HG02642 (cell line): ENCODE results near the gene RGS11.

Experiments
- ATAC-seq: cut with Tn5 transposase; IDR thresholded peaks from one replicate; pipeline ENCODE4 v1.9.1; 2021; ENCODE audit warnings: mild to moderate bottlenecking; ENCODE audit not compliant: unreplicated experiment, poor library complexity

Gene RGS11

DNA sequence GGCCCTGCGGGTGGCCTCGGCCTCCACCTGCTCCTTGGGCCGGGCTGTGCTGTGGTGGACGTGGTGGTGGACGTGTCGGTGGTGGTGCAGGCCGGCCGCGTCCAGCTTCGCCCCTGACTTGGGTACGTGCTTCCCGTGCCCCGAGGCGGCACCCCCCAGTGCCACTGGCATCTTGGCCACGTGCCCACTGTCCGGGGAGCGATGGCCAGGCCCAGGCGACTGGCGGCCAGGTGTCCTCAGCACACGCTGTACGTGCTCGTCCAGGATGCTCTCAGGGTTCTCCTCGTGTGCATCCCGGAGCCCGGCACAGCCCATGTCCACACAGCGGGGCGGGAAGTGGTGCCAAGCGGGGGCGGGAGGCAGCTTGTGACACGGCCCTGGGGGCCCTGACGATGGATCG lies 22.1 kb upstream of the RGS11 start:
- ATAC-seq, result no peak

DNA sequence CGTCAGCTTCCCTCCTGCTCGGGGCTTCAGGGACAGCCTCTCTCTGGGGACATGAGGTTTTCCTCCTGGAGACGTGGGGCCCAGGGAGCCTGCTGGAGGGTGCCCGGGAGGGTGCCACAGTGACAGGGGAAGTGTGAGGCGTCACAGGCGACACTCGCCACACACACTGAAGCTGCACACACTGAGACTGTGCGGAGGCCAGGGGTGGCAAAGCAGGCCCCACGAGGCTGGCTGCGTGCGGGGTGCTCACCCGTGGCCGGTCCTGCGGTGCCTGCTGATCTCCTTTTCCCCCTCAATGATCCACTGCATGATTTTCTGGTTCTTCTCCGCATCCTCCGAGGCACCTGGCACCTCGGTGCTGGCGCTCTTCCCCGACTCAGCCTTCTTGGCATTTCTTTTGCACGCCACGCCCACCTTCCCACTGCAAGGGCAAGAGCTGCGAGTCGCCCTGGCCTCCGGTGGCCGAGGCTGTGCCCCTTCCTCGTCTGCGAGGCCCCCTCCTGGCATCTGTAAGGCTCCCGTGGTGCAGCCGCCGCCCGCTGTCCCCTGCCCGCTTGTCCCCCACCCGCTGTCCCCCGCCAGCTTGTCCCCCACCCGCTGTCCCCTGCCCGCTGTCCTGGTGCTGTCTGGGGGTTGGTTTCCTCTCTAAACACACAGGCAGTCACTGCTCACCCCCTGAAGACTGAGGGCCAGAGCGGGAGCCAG lies 21.2 kb upstream of the RGS11 start:
- ATAC-seq, result no peak

DNA sequence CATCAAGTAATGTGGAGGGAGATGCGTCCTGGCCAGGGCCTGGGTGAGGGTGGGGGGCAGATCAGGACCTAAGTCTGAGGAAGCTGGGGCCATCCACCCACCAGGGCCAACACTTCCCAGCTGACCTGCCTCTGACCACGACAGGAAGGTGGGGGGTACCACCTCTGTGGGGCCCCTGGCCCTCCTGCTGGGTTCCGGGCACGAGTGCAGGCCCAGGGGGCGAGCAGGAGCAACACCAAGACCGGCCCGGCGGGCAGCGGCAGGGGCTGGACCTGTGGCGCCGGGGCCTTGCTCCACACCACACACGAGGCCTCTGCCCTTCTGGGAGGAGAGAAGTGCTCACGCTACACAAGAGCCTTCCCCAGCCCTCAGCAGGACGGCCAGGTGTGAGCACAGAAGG lies 20.5 kb upstream of the RGS11 start:
- no peak for ATAC-seq

DNA sequence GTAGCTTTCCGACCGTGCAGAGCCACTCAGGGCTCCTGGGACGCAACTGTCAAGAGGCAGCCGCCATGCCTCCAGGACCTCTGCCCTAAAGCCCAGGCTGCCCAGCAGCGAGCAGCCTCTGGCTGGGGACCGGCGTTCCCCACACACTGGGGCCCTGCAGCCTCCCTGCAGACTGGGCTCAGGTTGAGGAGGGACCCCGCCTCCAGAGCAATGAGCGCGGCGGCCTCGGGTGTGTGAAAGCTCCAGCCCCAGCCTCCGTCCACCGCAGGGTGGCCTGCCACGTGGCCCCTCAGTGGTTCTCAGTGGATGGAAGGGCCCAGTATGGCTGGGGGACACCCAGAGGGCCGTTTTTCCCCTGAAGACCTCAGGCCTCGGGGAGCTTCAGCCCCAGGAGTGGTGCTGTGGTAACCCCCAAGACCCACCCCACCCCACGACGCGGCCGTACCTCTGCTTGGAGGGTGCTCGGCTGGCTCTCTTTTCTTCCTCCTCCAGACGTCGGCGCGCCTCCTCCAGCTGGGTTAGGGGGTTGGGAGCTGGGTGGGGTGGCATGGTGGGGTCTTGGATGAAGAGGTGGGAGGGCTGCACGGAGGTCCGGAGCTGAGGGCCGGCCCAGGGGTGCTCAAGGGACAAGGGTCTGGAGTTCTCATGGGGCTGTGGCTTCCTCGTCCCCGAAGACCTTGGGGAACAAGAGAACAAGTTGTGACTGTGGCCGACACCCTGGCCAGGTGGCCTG lies 17.5 kb upstream of the RGS11 start:
- ATAC-seq, result no peak

DNA sequence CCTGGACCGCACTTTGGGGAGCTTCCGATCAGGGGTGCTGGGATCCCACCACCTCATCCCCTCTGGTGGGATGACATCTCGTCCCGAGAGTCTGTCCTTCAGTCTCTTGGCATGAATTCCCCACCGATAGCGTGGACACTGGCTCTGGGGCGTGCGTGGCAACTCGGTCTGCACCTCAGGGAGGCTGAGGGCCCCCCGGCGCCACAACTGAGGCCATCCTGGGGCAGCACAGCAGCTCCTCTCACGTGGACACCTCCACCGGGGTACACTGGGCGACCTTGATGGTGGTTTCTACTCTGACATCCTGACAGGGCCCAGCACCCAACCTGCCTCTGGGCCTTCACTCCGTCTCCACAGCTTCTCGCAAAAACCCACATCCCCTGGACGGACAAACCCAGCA lies 15.8 kb upstream of the RGS11 start:
- ATAC-seq, result no peak

DNA sequence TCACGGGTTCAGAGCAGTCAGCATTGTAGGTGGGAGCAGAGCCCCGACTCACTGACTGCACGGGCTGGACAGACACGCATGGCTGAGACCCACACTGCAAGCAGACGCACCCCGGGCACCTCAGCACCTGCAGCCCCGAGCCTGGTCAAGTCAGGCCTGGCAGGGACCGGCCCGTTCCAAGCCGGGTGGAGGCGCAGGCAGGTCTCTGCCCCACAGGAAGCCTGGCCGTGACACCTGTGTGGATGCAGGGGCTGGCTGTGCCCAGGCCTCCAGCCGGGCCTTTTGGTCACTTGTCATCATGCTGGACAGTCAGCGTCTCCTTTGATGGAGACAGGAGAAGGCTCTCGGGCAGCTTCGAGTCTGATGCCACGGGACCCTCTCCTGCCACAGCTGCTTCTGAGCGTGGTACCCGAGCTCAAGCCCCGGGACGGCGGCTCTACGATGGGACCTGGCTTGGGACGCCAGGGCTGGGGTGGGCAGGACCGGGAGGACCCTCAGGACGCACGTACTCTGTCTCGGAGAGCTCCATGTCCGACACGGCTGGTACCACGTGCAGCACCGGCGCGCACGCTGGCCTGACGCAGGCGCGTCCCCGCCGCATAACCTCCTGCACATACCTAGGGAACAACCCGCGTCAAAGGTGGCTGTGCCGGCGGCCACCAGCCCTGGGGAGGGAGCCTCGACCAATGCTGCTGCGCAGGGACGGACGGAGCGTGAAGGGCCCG lies 15.1 kb upstream of the RGS11 start:
- ATAC-seq, result no peak

DNA sequence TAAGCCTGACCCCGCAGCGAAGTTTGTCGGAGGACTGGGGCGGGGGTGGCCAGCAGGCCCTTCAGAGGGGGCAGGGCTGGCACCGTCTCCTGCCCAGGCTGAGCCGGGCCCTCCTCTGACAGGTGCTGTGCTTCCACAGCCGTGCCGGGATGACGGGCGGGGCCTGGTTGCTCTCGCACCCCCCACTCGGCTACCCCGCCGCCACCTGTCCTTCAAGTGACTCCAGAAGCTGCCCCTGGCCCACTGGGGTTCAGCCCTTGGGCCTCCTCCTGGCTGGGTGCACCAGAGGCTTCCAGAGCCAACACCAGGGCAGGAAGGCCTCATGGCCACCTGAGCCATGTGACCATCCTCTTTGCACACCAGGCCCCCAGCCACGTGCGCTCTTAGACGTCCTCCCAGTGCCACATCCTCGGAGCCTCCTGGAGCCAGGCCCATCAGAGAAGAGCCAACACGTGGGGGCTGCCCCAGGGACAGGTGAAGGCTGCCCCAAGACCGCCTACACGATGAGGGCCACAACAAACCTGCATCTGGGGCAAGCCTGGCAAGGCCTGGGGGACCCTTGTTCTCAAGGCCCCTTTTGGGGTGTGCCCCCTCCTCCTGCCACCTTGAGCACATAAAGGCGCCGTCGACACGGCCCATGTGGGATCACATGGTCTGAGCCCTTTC lies 14.4 kb upstream of the RGS11 start:
- no peak for ATAC-seq

DNA sequence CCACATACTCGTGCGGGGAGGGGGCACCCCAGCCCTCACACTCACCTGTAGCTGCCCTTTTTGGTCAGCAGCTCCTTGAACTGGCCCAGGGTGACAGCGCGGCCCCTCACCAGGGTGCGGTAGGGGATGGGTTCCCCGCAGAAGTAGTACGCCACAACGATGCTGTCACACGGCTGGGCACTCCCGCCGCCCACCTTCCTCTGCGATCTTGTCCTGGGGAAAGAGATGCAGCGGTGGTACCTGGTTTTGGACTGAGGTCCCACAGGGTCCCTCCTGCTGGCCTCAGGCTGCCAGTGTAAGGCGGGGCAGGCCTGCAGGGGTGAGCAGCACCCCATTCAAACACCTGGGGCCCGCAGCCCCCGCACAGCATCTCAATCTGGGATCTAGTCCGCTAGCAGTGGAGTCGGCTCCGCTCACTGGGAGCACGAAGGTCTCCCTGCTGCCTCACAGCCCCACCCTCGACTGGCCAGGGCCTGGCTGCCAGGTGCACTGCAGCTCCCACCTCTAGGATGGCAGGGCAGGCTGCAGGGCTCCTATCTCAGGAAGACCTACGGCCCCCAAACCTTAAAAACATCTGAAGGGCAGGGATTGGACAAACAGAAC lies 13.8 kb upstream of the RGS11 start:
- no peak for ATAC-seq

DNA sequence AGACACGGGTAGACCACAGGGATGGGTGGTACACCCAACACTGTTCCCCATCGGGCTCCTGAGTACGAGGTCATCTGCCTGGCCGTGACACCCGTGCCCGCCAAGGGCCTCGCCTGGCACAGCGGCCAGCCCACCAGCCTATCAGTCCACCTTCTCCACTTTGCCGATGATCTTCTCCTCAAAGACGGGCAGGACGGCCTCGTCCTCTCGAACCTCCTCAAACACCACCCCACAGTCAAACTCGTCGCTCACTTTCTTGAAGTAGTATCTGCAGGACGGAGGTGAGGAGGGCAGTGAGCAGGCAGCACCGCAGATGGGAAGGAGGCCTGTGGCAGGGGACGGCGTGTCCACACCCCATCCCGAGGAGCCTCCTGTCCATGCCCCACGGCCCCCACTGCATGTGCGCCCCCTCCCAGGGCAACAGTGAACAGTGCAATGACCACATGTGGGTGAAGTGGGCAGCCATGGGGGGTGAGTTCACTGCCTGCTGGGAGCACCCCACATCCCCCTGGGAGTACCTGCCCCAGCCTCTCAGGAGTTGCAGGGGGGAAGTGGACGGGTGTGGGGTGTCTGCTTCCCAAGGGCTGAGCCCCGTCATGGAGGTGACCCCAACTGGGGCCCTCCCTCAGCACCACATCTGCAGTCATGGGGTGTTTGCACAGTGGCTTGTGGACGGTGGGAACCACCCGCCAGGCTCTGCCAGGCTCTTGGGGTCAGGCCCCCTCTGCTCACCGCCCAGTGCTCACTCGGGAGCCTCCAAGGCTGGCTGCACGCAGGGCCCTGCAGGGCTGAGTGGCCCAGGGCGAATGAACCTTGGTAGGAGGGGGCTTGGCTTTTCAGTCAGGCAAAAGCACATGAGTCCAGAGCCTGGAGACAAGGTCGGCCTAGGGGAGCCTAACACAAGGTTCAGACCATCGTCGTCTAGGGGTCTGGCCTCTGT lies 12.5 kb upstream of the RGS11 start:
- no peak for ATAC-seq

DNA sequence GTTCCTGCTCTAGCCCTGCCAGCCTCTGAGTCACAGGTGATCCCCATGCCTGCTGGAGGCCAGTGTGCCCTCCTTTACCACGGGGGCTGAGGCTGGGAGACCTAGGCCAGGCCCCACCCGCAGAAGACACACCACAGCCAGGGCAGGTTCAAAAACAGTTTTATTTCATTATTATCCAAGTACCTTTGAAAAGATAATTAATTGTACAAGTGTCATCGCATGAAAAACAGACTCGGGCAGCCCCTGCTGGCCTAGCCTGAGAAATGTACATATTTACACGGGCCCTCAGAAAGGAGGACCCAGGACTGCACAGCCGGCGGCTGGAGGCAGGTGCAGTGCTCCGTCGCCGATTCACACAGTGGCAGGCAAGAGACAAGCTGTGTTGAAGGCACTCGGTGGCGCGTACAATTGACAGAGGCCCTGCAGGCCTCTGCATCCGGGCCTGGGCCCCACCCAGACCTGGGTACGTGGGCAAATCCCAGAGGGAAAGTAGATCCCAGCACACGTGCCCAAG lies 11.6 kb upstream of the RGS11 start:
- no peak for ATAC-seq

DNA sequence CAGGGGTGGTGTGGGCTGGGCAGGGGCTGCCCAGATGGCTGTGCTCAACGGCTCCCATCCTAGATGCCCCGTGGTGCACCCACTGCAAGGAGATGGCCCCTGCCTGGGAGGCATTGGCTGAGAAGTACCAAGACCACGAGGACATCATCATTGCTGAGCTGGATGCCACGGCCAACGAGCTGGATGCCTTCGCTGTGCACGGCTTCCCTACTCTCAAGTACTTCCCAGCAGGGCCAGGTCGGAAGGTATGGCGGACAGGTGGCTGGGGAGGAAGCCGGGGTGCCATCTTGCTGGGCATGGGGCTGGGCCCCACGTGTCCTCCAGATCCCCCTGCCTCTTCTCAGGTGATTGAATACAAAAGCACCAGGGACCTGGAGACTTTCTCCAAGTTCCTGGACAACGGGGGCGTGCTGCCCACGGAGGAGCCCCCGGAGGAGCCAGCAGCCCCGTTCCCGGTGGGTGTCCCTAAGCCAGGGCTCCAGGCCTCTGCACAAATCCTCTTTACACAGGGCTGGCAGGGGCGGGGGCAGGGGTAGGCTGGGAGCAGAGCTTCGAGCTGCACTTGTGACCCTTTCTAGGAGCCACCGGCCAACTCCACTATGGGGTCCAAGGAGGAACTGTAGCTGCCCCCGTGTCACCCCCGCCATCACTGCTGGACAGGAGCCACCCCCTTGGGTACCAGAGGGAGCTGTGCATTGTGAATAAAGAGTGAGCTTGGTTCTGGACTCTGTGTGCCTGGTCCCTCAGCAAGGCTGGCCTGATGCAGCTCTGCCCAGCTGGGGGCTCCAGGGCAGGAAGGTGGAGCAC lies 10.9 kb upstream of the RGS11 start:
- ATAC-seq, result no peak

DNA sequence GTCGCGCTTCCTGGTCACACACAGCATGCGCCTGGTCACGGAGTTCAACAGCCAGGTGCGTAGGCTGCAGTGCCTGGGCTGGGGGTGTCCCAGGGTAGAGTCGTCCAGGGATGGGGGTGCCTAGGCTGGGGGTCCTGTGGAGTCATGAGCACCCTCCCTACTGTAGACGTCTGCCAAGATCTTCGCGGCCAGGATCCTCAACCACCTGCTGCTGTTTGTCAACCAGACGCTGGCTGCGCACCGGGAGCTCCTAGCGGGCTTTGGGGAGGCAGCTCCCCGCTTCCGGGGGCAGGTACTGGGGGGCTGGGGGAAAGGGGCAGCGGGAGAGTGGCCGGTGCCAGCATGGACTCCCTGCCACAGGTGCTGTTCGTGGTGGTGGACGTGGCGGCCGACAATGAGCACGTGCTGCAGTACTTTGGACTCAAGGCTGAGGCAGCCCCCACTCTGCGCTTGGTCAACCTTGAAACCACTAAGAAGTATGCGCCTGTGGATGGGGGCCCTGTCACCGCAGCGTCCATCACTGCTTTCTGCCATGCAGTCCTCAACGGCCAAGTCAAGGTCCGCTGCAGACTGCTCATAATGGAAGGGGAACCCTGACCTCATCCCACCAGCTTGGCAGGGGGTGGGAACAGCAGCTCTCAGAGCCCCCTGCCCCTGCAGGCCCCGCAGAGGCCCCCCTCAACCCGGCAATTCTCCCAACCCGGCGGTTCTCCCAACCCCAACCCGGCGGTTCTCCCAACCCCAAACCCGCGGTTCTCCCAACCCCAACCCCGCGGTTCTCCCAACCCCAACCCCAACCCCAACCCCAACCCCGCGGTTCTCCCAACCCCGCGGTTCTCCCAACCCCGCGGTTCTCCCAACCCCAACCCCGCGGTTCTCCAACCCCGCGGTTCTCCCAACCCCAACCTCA lies 9.7 kb upstream of the RGS11 start:
- ATAC-seq, result no peak

DNA sequence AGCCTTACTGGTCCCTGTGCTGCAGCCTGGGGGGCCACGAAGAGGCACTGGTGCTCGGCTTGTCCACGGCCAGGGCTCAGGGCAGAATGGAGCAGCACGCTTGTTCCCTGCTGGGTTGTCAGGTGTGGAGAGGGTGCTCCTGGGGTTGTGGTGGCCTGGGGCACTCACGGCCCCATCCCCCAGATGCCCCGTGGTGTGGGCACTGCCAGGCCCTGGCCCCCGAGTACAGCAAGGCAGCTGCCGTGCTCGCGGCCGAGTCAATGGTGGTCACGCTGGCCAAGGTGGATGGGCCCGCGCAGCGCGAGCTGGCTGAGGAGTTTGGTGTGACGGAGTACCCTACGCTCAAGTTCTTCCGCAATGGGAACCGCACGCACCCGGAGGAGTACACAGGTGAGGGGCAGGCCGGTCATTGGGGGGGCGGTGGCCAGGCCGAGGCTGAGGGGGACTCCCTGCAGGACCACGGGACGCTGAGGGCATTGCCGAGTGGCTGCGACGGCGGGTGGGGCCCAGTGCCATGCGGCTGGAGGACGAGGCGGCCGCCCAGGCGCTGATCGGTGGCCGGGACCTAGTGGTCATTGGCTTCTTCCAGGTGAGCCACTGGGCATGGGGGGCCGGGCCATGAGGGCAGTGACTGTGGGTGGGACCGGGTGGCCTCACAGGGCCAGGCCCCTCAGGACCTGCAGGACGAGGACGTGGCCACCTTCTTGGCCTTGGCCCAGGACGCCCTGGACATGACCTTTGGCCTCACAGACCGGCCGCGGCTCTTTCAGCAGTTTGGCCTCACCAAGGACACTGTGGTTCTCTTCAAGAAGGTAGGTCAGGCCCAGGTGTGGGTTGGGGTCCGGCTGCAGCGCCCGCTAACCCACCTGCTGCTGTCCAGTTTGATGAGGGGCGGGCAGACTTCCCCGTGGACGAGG lies 8.7 kb upstream of the RGS11 start:
- no peak for ATAC-seq

DNA sequence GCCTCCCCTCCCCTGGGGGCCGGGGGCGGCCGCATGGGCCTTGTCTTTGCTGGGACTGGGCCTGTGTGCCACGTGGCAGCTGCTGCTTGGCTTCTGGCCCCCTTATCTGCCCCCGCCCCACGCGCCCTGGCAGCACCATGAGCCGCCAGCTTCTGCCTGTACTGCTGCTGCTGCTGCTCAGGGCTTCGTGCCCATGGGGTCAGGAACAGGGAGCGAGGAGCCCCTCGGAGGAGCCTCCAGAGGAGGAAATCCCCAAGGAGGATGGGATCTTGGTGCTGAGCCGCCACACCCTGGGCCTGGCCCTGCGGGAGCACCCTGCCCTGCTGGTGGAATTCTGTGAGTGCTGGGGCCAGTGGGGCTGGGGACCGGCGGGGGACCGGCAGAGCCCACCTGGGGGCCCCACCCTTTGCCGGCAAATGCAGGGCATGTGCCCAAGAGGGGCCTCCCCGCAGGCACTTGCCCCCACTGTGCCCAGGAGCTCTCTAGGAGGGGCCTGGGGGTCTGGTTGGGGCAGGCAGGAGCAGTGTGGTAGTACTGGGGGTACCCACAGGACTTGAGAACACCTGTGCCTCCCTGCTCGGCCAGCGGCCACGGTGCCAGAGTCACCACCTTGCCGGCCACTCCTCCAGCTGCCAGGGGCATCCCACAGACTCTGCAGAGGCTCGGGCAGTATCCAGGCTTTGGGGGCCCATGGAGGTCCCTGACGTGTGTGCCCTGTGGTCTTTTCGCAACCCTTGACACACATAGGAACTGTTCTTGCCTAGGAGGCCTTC lies 7.5 kb upstream of the RGS11 start, which contains the start of gene PDIA2:
Gene PDIA2, plus strand, starts transcription at position 132 of the 773 bp plus-strand sequence. Its CDS starts 6 bp downstream, at position 138.
- no peak for ATAC-seq

DNA sequence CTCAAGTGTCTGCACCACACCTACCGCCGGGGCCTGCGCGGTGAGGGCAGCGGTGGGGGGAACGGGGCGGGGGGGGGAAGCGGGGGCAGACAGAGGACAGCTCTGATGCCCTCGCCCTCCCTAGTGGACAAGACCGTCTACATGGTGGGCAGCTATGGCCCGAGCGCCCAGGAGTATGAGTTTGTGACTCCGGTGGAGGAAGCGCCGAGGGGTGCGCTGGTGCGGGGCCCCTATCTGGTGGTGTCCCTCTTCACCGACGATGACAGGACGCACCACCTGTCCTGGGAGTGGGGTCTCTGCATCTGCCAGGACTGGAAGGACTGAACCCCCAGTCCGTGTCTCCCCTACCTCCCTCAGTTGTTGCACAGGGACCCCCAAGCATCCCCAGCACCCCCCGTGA lies 6.7 kb upstream of the RGS11 start:
- ATAC-seq, result no peak
